GM12891 (cell line): Measurements from ENCODE around the gene KAZALD1.

Experiments used
- POLR2A ChIP-seq: IDR thresholded peaks from 2 replicates; pipeline ENCODE4 v1.6.1; 2011; ENCODE audit warnings: low read depth, low read length, control low read depth
- POLR2AphosphoS5 ChIP-seq: IDR thresholded peaks from 2 replicates; pipeline ENCODE4 v1.6.1; 2011; ENCODE audit warnings: low read depth, low read length, control low read depth
- POU2F2 ChIP-seq: IDR thresholded peaks from 2 replicates; pipeline ENCODE4 v1.6.1; 2011; ENCODE audit warnings: low read depth, mild to moderate bottlenecking, control low read depth, low read length, moderate library complexity
- SPI1 ChIP-seq: IDR thresholded peaks from 2 replicates; pipeline ENCODE4 v1.6.1; 2011; ENCODE audit warnings: low read depth, low read length, control low read depth
- TAF1 ChIP-seq: IDR thresholded peaks from 2 replicates; pipeline ENCODE4 v1.6.1; 2011; ENCODE audit warnings: low read depth, low read length, control low read depth

DNA sequence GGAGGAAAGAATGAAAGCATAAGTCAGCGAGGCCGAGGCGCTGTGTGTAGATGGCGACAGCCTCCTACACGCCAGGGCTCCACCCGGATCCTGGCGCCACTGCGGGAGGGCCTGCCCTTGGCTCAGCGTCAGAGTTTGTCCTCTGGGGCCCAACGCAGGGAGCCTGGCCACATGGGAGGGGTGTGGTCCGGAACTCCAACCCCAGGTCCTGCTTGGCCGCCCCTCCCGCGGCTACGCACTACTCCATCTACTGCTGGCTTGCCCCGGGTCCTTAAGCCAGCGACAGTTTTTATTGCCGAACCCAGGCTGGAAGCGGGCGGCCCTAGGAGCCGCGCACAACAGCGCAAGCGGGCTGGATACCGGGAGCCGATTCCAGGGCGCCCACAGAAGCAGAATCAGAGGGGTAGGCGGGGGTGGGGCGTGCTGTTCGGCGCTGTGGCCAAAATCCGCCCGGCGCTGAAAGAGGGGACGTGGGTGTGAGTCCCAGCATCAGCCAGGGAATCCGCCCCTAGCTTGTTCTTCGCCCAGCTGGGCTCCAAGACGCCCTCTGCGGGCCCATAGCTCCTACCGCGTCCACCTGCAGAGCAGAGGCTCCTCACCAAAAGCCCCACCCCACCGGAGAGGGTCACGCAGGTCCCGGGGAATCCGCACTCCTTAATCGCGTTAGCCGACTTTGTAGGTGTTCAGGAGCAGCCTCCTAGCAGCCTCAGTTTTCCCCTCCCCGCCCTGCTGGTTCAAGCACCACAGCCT is 4.5 kb downstream of the KAZALD1 start:
- TF ChIP-seq POLR2AphosphoS5 (no peak), POLR2A (no peak), SPI1 (no peak), TAF1 (no peak), POU2F2 (no peak)
